PC-3 (cell line): ENCODE data around the gene METRN. TPM values are rescaled to one million over a fixed set of nuclear protein-coding genes. Genes with fewer than 3 reads are reported as not detected.

Experiments
- ATAC-seq: fragments of 200-7000 bp; cut with Tn5 transposase; 2 replicates; pipeline ENCODE4 v1.9.1; 2020; ENCODE audit warnings: mild to moderate bottlenecking, moderate library complexity
- BruUV-seq: library from RNA; stranded (reverse); fragments of 400-500 nt; replicated peaks from 2 replicates; lab custom pipeline; 2021; lab: Mats Ljungman, UMichigan
- CTCF ChIA-PET: fragments of 300-600 bp; sonication (Branson Sonifier 250); formaldehyde crosslinking; loops from one replicate; lab custom pipeline; 2022; ENCODE audit warnings: antibody characterized with exemption; lab: Charles Lee
- POLR2A ChIA-PET: fragments of 300-600 bp; sonication (Branson Sonifier 250); formaldehyde crosslinking; loops from one replicate; lab custom pipeline; 2022; ENCODE audit warnings: antibody characterized with exemption; ENCODE audit not compliant: unreplicated experiment; lab: Charles Lee
- DNase-seq: peaks from one replicate; pipeline ENCODE4 v3.0.0-alpha.2; 2015
- H2AFZ ChIP-seq: fragments of 300-600 bp; sonication (generic); 2 replicates; pipeline ENCODE4 v1.6.0; 2016; ENCODE audit warnings: antibody characterized with exemption, low read length
- H3F3A ChIP-seq: fragments of 300-600 bp; sonication (generic); one replicate; pipeline ENCODE4 v1.6.0; 2017; ENCODE audit warnings: antibody characterized with exemption, low read length, control low read depth, mild to moderate bottlenecking; ENCODE audit not compliant: unreplicated experiment
- H3K27ac ChIP-seq: fragments of 300-600 bp; sonication (generic); 2 replicates; pipeline ENCODE4 v1.5.1; 2016; ENCODE audit warnings: mild to moderate bottlenecking, low read length
- H3K27me3 ChIP-seq: fragments of 300-600 bp; sonication (generic); 2 replicates; pipeline ENCODE4 v1.6.1; 2016; ENCODE audit warnings: low read length, mixed read lengths
- H3K36me3 ChIP-seq: fragments of 300-600 bp; sonication (generic); 2 replicates; pipeline ENCODE4 v1.6.1; 2016; ENCODE audit warnings: low read depth, mixed run types, low read length, mixed read lengths
- H3K4me1 ChIP-seq: fragments of 300-600 bp; sonication (generic); 2 replicates; pipeline ENCODE4 v1.5.1; 2016; ENCODE audit warnings: low read length; ENCODE audit not compliant: insufficient read depth
- H3K4me2 ChIP-seq: fragments of 300-600 bp; sonication (generic); 2 replicates; pipeline ENCODE4 v1.6.0; 2016; ENCODE audit warnings: low read length
- H3K4me3 ChIP-seq: fragments of 300-600 bp; sonication (generic); 2 replicates; pipeline ENCODE4 v1.5.1; 2016; ENCODE audit warnings: mild to moderate bottlenecking, low read length, mixed read lengths
- H3K79me2 ChIP-seq: fragments of 300-600 bp; sonication (generic); 2 replicates; pipeline ENCODE4 v1.6.1; 2017; ENCODE audit warnings: low read length, mixed read lengths
- H3K9ac ChIP-seq: fragments of 300-600 bp; sonication (generic); 2 replicates; pipeline ENCODE4 v1.6.0; 2016; ENCODE audit warnings: mild to moderate bottlenecking, low read length
- H3K9me2 ChIP-seq: fragments of 300-600 bp; sonication (generic); replicated peaks from 2 replicates; pipeline ENCODE4 v1.6.1; 2016; ENCODE audit warnings: mixed run types, low read length, mixed read lengths
- H3K9me3 ChIP-seq: fragments of 300-600 bp; sonication (generic); 2 replicates; pipeline ENCODE4 v1.6.1; 2016; ENCODE audit warnings: low read length, mixed read lengths
- H4K20me1 ChIP-seq: fragments of 300-600 bp; sonication (generic); 2 replicates; pipeline ENCODE4 v1.6.1; 2016; ENCODE audit warnings: low read length, mixed read lengths
- CTCF ChIP-seq: fragments of 300-600 bp; sonication (generic); conservative IDR thresholded peaks from 2 replicates; pipeline ENCODE4 v1.5.1; 2017; ENCODE audit warnings: antibody characterized with exemption, low read depth, mild to moderate bottlenecking, low read length
- EZH2 ChIP-seq: fragments of 300-600 bp; sonication (generic); IDR thresholded peaks from one replicate; pipeline ENCODE4 v1.6.1; 2017; ENCODE audit warnings: antibody characterized with exemption, mild to moderate bottlenecking, low read length; ENCODE audit not compliant: unreplicated experiment
- EZH2phosphoT487 ChIP-seq: fragments of 300-600 bp; sonication (generic); IDR thresholded peaks from 2 replicates; pipeline ENCODE4 v1.6.1; 2018; ENCODE audit warnings: mild to moderate bottlenecking, antibody characterized with exemption, low read length, borderline replicate concordance
- intact Hi-C: fragments of 100-400 bp; cut with micrococcal nuclease; formaldehyde crosslinking; loops from 2 replicates; pipeline ENCODE4 v1.9.0; 2023
- total RNA-seq: library from RNA; depleted of rRNA; stranded (reverse); fragments of >200 nt; gene quantifications from 2 replicates; pipeline ENCODE4 v1.2.3, GENCODE V29; 2014

METRN gene
- total RNA-seq, 1 experiment from 2014 or later: 320 TPM

- H3K27ac ChIP-seq: no peak overlapping the region
- no peak for TF ChIP-seq EZH2
- ChIA-PET CTCF (no interaction called here), POLR2A (no interaction called here)
- no peak overlapping the region for H3K9ac ChIP-seq
- DNase-seq: no peak
- H4K20me1 ChIP-seq: no peaks in the 10 kb centered on the region
- no TSS peak for BruUV-seq
- no peaks in the 10 kb centered on the region for H3K27me3 ChIP-seq
- no peaks in the 10 kb centered on the region for H3K9me3 ChIP-seq
- no peak overlapping the region for H3K4me3 ChIP-seq
- H3K4me1 ChIP-seq: no peaks in the 10 kb centered on the region
- H3K36me3 ChIP-seq: no peaks in the 10 kb centered on the region
- no peak overlapping the region for H2AFZ ChIP-seq
- H3F3A ChIP-seq: no peaks in the 10 kb centered on the region
- intact Hi-C loops: no loop called here
- H3K79me2 ChIP-seq: no peaks in the 10 kb centered on the region
- ATAC-seq: no peak
- H3K4me2 ChIP-seq: no peak overlapping the region
- no peaks in the 10 kb centered on the region for H3K9me2 ChIP-seq
Measured at GRCh38 chr16:754656-755055, 39.7 kb downstream of the METRN start.

GRCh38 chr16:756428-756827, 41.5 kb downstream of the METRN start:
- no peaks in the 10 kb centered on the region for H3K27me3 ChIP-seq
- no peaks in the 10 kb centered on the region for H3K9me3 ChIP-seq
- H4K20me1 ChIP-seq: no peaks in the 10 kb centered on the region
- no TSS peak for BruUV-seq
- DNase-seq (no peak), ATAC-seq (no peak)
- no peaks in the 10 kb centered on the region for H3K79me2 ChIP-seq
- H3K9ac ChIP-seq: no peak overlapping the region
- H3K4me1 ChIP-seq: peaks cover 13% of the 10 kb centered on the region
- no peak overlapping the region for H3K4me3 ChIP-seq
- no peak overlapping the region for H3K4me2 ChIP-seq
- ChIA-PET POLR2A (no interaction called here), CTCF (no interaction called here)
- TF ChIP-seq CTCF: no peak
- no peak for TF ChIP-seq EZH2phosphoT487
- no peaks in the 10 kb centered on the region for H3K9me2 ChIP-seq
- H3K36me3 ChIP-seq: no peaks in the 10 kb centered on the region
- no peaks in the 10 kb centered on the region for H3F3A ChIP-seq
- no peak overlapping the region for H3K27ac ChIP-seq
- intact Hi-C loops: no loop called here
- H2AFZ ChIP-seq: no peak overlapping the region

GRCh38 chr16:759110-759910, 44.4 kb downstream of the METRN start:
- no peak overlapping the region for H3K27ac ChIP-seq
- no peaks in the 10 kb centered on the region for H3K27me3 ChIP-seq
- no peak for TF ChIP-seq EZH2phosphoT487
- no peak for TF ChIP-seq EZH2
- no peak for TF ChIP-seq CTCF
- H2AFZ ChIP-seq: no peak overlapping the region
- ATAC-seq (no peak), DNase-seq (no peak)
- no peak overlapping the region for H3K9ac ChIP-seq
- H3K4me1 ChIP-seq: peaks cover 13% of the 10 kb centered on the region
- H3K36me3 ChIP-seq: no peaks in the 10 kb centered on the region
- H4K20me1 ChIP-seq: no peaks in the 10 kb centered on the region
- H3K79me2 ChIP-seq: no peaks in the 10 kb centered on the region
- POLR2A ChIA-PET: no interaction called here
- no peak overlapping the region for H3K4me2 ChIP-seq
- no peaks in the 10 kb centered on the region for H3F3A ChIP-seq
- no peaks in the 10 kb centered on the region for H3K9me2 ChIP-seq
- H3K4me3 ChIP-seq: no peak overlapping the region
- intact Hi-C loops: no loop called here
- H3K9me3 ChIP-seq: no peaks in the 10 kb centered on the region
- CTCF ChIA-PET: no interaction called here
- no TSS peak for BruUV-seq
